GM23338 (cell line): ENCODE data around the gene ADGRG2. TPM values are rescaled to one million over a fixed set of nuclear protein-coding genes. Genes with fewer than 3 reads are reported as not detected.
"Not testable (repeated sequence)": the region's sequence is repeated elsewhere in the genome, so short reads cannot be mapped to it uniquely, and the experiment has no call there.

ENCODE experiments used
- ATAC-seq: fragments of 200-7000 bp; cut with Tn5 transposase; 3 replicates; pipeline ENCODE4 v1.9.1; 2020
- DNase-seq: peaks from one replicate; pipeline ENCODE4 v3.0.0-alpha.2; 2015; ENCODE audit warnings: low spot score
- H2AFZ ChIP-seq: fragments of 200-600 bp; sonication (generic); 2 replicates; pipeline ENCODE4 v1.8.0; 2016; ENCODE audit warnings: antibody characterized with exemption, mild to moderate bottlenecking, moderate library complexity
- H3F3A ChIP-seq: fragments of 200-600 bp; sonication (generic); replicated peaks from 2 replicates; pipeline ENCODE4 v1.8.0; 2017; ENCODE audit warnings: antibody characterized with exemption, mixed run types, low read depth
- H3K27ac ChIP-seq: fragments of 200-600 bp; sonication (generic); 2 replicates; pipeline ENCODE4 v1.6.1; 2016; ENCODE audit warnings: low read depth
- H3K27me3 ChIP-seq: fragments of 200-600 bp; sonication (generic); 2 replicates; pipeline ENCODE4 v1.8.0; 2016; ENCODE audit warnings: mild to moderate bottlenecking, mixed run types, moderate library complexity; ENCODE audit not compliant: insufficient read depth
- H3K36me3 ChIP-seq: fragments of 200-600 bp; sonication (generic); 2 replicates; pipeline ENCODE4 v1.8.0; 2016; ENCODE audit warnings: mild to moderate bottlenecking; ENCODE audit not compliant: insufficient read depth
- H3K4me1 ChIP-seq: fragments of 200-600 bp; sonication (generic); 2 replicates; pipeline ENCODE4 v1.8.0; 2016; ENCODE audit warnings: mild to moderate bottlenecking, moderate library complexity; ENCODE audit not compliant: insufficient read depth
- H3K4me2 ChIP-seq: fragments of 200-600 bp; sonication (generic); 2 replicates; pipeline ENCODE4 v1.7.1; 2017; ENCODE audit warnings: mixed run types
- H3K4me3 ChIP-seq: fragments of 200-600 bp; sonication (generic); 2 replicates; pipeline ENCODE4 v1.6.1; 2016; ENCODE audit warnings: mixed run types
- H3K79me2 ChIP-seq: fragments of 200-600 bp; sonication (generic); replicated peaks from 2 replicates; pipeline ENCODE4 v1.8.0; 2017; ENCODE audit warnings: mild to moderate bottlenecking; ENCODE audit not compliant: insufficient read depth
- H3K9me2 ChIP-seq: fragments of 200-600 bp; sonication (generic); 2 replicates; pipeline ENCODE4 v1.8.0; 2017; ENCODE audit not compliant: insufficient read depth
- H4K20me1 ChIP-seq: fragments of 200-600 bp; sonication (generic); replicated peaks from 2 replicates; pipeline ENCODE4 v1.8.0; 2017; ENCODE audit warnings: mild to moderate bottlenecking; ENCODE audit not compliant: insufficient read depth
- H3K27ac Mint-ChIP-seq: 2 replicates; pipeline ENCODE4 v1.8.0; 2020; ENCODE audit warnings: inconsistent platforms, mild to moderate bottlenecking, moderate library complexity, mixed read lengths
- H3K27me3 Mint-ChIP-seq: 3 replicates; pipeline ENCODE4 v1.8.0; 2022; ENCODE audit warnings: low read depth, mild to moderate bottlenecking, moderate library complexity, mixed read lengths, inconsistent platforms; ENCODE audit not compliant: insufficient read depth, poor library complexity
- H3K36me3 Mint-ChIP-seq: 3 replicates; pipeline ENCODE4 v1.8.0; 2021; ENCODE audit warnings: low read depth, mild to moderate bottlenecking, inconsistent platforms, moderate library complexity, mixed read lengths
- H3K4me1 Mint-ChIP-seq: 3 replicates; pipeline ENCODE4 v1.8.0; 2020; ENCODE audit warnings: mild to moderate bottlenecking, inconsistent platforms, mixed read lengths
- H3K4me3 Mint-ChIP-seq: 3 replicates; pipeline ENCODE4 v1.8.0; 2021; ENCODE audit warnings: moderate library complexity, mild to moderate bottlenecking, inconsistent platforms, mixed read lengths
- H3K9me3 Mint-ChIP-seq: 3 replicates; pipeline ENCODE4 v1.8.0; 2020; ENCODE audit warnings: moderate library complexity, mild to moderate bottlenecking, inconsistent platforms, mixed read lengths
- CREB1 ChIP-seq: fragments of 250-450 bp; sonication (Bioruptor Pico); IDR thresholded peaks from 2 replicates; pipeline ENCODE4 v1.5.0; 2020; ENCODE audit warnings: low read depth, mild to moderate bottlenecking, moderate library complexity
- EZH2 ChIP-seq: fragments of 200-600 bp; sonication (generic); IDR thresholded peaks from one replicate; pipeline ENCODE4 v1.8.0; 2017; ENCODE audit warnings: antibody characterized with exemption, mild to moderate bottlenecking, low read depth; ENCODE audit not compliant: unreplicated experiment
- EZH2phosphoT487 ChIP-seq: fragments of 200-600 bp; sonication (generic); IDR thresholded peaks from one replicate; pipeline ENCODE4 v1.8.1; 2018; ENCODE audit warnings: antibody characterized with exemption; ENCODE audit not compliant: unreplicated experiment
- JUNB ChIP-seq: IDR thresholded peaks from one replicate; pipeline ENCODE4 v1.6.1; 2016; ENCODE audit warnings: antibody characterized with exemption; ENCODE audit not compliant: unreplicated experiment
- NANOG ChIP-seq: IDR thresholded peaks from 2 replicates; pipeline ENCODE4 v1.6.1; 2016; ENCODE audit warnings: antibody characterized with exemption, borderline replicate concordance
- POLR2AphosphoS5 ChIP-seq: IDR thresholded peaks from 2 replicates; pipeline ENCODE4 v1.6.1; 2016; ENCODE audit warnings: antibody characterized with exemption, low read depth
- ZNF114 ChIP-seq: fragments of 250-450 bp; sonication (Bioruptor Pico); IDR thresholded peaks from 2 replicates; pipeline ENCODE4 v1.5.0; 2020; ENCODE audit warnings: mild to moderate bottlenecking, moderate library complexity
- ZNF331 ChIP-seq: fragments of 250-450 bp; sonication (Bioruptor Pico); IDR thresholded peaks from 2 replicates; pipeline ENCODE4 v1.5.0; 2020; ENCODE audit warnings: low read depth, mild to moderate bottlenecking, moderate library complexity
- polyA plus RNA-seq: library from polyadenylated mRNA; unstranded; fragments of >200 nt; fragmentation: Nextera tagmentation; extraction: Ambion mirVana; gene quantifications from 2 replicates; pipeline ENCODE4 v1.2.1, GENCODE V29; 2016
- total RNA-seq: library from RNA; depleted of rRNA; stranded (reverse); fragments of >200 nt; shearing (Covaris generic); gene quantifications from 2 replicates; pipeline ENCODE4 v1.2.3, GENCODE V29; 2014
- TF ChIP-seq, protein P1 (sequence below): IDR thresholded peaks from one replicate; pipeline ENCODE4 v1.6.1; 2018; ENCODE audit warnings: antibody characterized with exemption; ENCODE audit not compliant: unreplicated experiment
- TF ChIP-seq, protein P2 (sequence below), 2 experiments: fragments of 200-600 bp in 1 of 2; sonication (generic) in 1 of 2; conservative IDR thresholded peaks; 2 replicates each; pipeline versions ENCODE4 v1.5.1 to v1.6.1; 2016 to 2017; ENCODE audit warnings: antibody characterized with exemption in 2 of 2, low read depth in 2 of 2, mild to moderate bottlenecking in 2 of 2, moderate library complexity in 1 of 2
- TF ChIP-seq, protein P3 (sequence below): IDR thresholded peaks from 2 replicates; pipeline ENCODE4 v1.6.1; 2016; ENCODE audit warnings: antibody characterized with exemption

The ADGRG2 gene
- total and polyA plus RNA-seq, 2 experiments from 2014 or later: 4.0 to 10.8 TPM

DNA sequence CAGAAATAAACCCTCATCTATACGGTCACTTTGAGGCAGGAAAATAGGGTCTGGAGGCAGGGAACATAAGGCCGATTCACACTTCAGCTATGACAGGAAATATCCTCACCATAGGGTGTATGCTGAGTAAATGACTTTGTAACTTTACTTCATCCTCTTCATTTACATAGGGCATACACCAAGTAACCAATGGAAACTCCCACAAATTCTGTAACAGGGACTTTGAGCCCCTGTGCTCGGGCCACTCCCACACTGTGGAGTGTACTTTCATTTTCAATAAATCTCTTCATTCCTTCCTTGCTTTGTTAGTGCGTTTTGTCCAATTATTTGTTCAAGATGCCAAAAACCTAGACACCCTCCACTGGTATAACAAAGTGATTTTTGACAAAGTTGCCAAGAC, 55.3 kb downstream of the ADGRG2 start:
- ATAC-seq, H3K27ac Mint-ChIP-seq, H3K27ac ChIP-seq, H3K9me3 Mint-ChIP-seq, H3K79me2 ChIP-seq, H3K36me3 ChIP-seq, H3K4me1 ChIP-seq, H3K9me2 ChIP-seq, H3K36me3 Mint-ChIP-seq, H2AFZ ChIP-seq, H4K20me1 ChIP-seq, H3K27me3 ChIP-seq, H3K27me3 Mint-ChIP-seq, H3K4me3 ChIP-seq, H3K4me2 ChIP-seq, H3K4me1 Mint-ChIP-seq, H3K4me3 Mint-ChIP-seq, DNase-seq, H3F3A ChIP-seq: not testable (repeated sequence)

DNA sequence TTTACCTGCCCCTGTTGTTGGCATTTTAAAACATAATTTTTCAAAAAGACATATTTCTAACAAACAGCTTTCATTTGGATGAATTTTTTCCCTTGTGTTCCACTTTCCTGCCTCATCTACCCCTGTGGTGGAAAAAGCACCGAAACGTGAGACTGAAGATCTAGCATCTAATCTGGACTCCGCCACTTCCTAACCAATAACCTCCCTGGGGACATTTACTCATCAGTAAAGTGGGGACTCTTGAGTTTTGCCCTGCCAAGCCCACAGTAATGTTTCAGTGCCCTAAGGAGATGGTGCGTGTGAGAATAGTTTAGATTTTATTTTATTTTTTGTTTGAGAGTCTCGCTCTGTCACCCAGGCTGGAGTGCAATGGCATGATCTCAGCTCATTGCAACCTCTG, 56.7 kb downstream of the ADGRG2 start:
- Histone ChIP-seq H3K4me2 (no peak overlapping the region), H3F3A (no peaks in the 10 kb centered on the region), H3K9me2 (no peaks in the 10 kb centered on the region), H4K20me1 (no peaks in the 10 kb centered on the region), H2AFZ (no peak overlapping the region), H3K36me3 (no peaks in the 10 kb centered on the region), H3K27me3 (no peaks in the 10 kb centered on the region), H3K4me3 (no peak overlapping the region), H3K4me1 (peaks cover 10% of the 10 kb centered on the region), H3K79me2 (no peaks in the 10 kb centered on the region), H3K27ac (no peak overlapping the region)
- ATAC-seq: no peak
- Mint-ChIP-seq H3K9me3 (no peaks in the 10 kb centered on the region), H3K27me3 (peaks cover 5% of the 10 kb centered on the region), H3K4me3 (no peak overlapping the region), H3K36me3 (peaks cover 13% of the 10 kb centered on the region; the same call in 1 of the 3 replicates), H3K4me1 (peaks cover 6% of the 10 kb centered on the region), H3K27ac (no peak overlapping the region)
- no peak for DNase-seq
- TF ChIP-seq EZH2 (no peak), EZH2phosphoT487 (no peak), POLR2AphosphoS5 (no peak), CREB1 (CRISPR knock-in tag) (no peak), ZNF114 (CRISPR knock-in tag) (no peak), ZNF331 (no peak), JUNB (no peak), NANOG (no peak)
- TF ChIP-seq, protein P1, sequence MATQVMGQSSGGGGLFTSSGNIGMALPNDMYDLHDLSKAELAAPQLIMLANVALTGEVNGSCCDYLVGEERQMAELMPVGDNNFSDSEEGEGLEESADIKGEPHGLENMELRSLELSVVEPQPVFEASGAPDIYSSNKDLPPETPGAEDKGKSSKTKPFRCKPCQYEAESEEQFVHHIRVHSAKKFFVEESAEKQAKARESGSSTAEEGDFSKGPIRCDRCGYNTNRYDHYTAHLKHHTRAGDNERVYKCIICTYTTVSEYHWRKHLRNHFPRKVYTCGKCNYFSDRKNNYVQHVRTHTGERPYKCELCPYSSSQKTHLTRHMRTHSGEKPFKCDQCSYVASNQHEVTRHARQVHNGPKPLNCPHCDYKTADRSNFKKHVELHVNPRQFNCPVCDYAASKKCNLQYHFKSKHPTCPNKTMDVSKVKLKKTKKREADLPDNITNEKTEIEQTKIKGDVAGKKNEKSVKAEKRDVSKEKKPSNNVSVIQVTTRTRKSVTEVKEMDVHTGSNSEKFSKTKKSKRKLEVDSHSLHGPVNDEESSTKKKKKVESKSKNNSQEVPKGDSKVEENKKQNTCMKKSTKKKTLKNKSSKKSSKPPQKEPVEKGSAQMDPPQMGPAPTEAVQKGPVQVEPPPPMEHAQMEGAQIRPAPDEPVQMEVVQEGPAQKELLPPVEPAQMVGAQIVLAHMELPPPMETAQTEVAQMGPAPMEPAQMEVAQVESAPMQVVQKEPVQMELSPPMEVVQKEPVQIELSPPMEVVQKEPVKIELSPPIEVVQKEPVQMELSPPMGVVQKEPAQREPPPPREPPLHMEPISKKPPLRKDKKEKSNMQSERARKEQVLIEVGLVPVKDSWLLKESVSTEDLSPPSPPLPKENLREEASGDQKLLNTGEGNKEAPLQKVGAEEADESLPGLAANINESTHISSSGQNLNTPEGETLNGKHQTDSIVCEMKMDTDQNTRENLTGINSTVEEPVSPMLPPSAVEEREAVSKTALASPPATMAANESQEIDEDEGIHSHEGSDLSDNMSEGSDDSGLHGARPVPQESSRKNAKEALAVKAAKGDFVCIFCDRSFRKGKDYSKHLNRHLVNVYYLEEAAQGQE: no peak
- TF ChIP-seq, protein P2, sequence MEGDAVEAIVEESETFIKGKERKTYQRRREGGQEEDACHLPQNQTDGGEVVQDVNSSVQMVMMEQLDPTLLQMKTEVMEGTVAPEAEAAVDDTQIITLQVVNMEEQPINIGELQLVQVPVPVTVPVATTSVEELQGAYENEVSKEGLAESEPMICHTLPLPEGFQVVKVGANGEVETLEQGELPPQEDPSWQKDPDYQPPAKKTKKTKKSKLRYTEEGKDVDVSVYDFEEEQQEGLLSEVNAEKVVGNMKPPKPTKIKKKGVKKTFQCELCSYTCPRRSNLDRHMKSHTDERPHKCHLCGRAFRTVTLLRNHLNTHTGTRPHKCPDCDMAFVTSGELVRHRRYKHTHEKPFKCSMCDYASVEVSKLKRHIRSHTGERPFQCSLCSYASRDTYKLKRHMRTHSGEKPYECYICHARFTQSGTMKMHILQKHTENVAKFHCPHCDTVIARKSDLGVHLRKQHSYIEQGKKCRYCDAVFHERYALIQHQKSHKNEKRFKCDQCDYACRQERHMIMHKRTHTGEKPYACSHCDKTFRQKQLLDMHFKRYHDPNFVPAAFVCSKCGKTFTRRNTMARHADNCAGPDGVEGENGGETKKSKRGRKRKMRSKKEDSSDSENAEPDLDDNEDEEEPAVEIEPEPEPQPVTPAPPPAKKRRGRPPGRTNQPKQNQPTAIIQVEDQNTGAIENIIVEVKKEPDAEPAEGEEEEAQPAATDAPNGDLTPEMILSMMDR (conservative IDR thresholded peaks at IDR 0.05; ENCODE audit: low read depth in 2 of 2): no peak
- TF ChIP-seq, protein P3, sequence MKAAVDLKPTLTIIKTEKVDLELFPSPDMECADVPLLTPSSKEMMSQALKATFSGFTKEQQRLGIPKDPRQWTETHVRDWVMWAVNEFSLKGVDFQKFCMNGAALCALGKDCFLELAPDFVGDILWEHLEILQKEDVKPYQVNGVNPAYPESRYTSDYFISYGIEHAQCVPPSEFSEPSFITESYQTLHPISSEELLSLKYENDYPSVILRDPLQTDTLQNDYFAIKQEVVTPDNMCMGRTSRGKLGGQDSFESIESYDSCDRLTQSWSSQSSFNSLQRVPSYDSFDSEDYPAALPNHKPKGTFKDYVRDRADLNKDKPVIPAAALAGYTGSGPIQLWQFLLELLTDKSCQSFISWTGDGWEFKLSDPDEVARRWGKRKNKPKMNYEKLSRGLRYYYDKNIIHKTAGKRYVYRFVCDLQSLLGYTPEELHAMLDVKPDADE: no peak
